Astrocyte of the cerebellum (primary cell): ENCODE data around the gene KSR1.
A peak's percentile ranks its signal among the peaks of the same experiment; 100 is the strongest.
"Not testable (repeated sequence)": the region's sequence is repeated elsewhere in the genome, so short reads cannot be mapped to it uniquely, and the experiment has no call there.

Experiments
- DNase-seq: peaks from one replicate; pipeline ENCODE4 v3.0.0-alpha.2; 2011; ENCODE audit warnings: low read depth
- H3K4me3 ChIP-seq: 2 replicates; pipeline ENCODE4 v1.5.1; 2011; ENCODE audit warnings: mild to moderate bottlenecking, low read depth, low read length, moderate library complexity
- in situ Hi-C: cut with HindIII; loops from 2 replicates; pipeline ENCODE4 v1.10.0; 2017; ENCODE audit warnings: low sequenced_read_pairs
- TF ChIP-seq, protein P1 (sequence below): IDR thresholded peaks from 2 replicates; pipeline ENCODE4 v1.5.1; 2012; ENCODE audit warnings: low read length, low read depth, moderate library complexity, mild to moderate bottlenecking; ENCODE audit errors: missing control alignments

KSR1 gene

DNA sequence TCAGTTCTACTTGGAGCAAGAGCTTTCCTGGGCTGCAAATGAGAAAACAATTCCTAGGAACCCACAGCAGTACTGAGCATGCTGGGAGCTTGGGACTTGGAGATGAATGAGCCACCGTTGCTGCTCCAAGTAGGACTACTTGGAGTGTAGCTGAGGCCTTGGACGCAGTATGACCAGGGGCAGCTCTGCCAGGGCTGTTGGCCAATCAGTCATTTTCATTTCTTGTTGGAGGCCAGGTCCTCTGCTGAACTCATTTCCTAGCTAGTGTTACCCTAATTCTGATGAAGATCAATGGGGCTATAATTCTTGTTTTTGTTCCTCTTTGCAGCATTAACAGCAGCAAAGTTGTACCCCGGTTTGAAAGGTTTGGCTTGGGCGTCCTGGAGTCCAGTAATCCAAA lies 166.7 kb downstream of the KSR1 start:
- H3K4me3 ChIP-seq, result no peak overlapping the region
- DNase-seq, result no peak
- TF ChIP-seq, protein P1, sequence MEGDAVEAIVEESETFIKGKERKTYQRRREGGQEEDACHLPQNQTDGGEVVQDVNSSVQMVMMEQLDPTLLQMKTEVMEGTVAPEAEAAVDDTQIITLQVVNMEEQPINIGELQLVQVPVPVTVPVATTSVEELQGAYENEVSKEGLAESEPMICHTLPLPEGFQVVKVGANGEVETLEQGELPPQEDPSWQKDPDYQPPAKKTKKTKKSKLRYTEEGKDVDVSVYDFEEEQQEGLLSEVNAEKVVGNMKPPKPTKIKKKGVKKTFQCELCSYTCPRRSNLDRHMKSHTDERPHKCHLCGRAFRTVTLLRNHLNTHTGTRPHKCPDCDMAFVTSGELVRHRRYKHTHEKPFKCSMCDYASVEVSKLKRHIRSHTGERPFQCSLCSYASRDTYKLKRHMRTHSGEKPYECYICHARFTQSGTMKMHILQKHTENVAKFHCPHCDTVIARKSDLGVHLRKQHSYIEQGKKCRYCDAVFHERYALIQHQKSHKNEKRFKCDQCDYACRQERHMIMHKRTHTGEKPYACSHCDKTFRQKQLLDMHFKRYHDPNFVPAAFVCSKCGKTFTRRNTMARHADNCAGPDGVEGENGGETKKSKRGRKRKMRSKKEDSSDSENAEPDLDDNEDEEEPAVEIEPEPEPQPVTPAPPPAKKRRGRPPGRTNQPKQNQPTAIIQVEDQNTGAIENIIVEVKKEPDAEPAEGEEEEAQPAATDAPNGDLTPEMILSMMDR, result no peak
- in situ Hi-C loops, result no loop called here

DNA sequence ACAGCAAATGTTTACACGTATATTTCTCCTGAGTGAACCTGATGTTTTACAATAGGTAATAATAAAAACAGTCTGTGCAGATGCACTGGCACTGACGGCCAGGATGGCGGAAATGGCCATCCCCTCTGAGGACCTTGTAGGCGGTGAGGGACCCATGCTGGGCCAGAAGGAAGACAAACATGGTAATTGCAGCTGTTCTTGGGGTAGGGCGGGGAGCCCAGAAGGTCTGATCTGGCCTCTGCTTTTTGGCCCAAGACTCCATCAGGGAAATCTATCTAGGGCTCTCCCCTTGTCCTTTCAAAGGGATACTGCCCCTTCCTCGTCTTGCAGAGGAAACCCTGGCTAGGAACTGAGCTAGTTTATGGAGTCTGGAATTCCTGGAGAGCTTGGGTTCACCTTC lies 167.4 kb downstream of the KSR1 start:
- no peak overlapping the region for H3K4me3 ChIP-seq
- no peak for DNase-seq
- in situ Hi-C loops, result no loop called here
- TF ChIP-seq, protein P1, result no peak

DNA sequence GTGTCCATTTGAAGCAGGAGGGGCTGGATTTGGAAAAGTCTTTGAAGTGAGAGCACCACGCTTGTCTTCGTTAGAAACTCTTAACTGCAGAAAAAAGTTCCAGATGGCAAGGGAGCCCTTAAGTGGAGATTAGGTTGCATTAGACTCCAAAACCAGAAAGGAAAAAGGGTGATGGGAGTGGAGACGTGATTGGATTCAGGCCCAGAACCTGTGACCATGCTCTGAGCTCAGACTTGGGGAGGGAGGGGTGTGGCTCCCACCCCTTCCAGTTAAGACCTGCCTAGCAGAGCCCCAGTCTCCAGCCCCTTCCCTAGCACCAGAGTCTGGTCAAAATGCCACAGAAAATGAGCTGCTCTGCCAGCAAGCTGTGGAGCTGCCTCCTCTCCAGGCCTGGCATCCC lies 168.3 kb downstream of the KSR1 start:
- in situ Hi-C loops, result no loop called here
- TF ChIP-seq, protein P1, result no peak
- H3K4me3 ChIP-seq, result no peak overlapping the region
- DNase-seq, result no peak

DNA sequence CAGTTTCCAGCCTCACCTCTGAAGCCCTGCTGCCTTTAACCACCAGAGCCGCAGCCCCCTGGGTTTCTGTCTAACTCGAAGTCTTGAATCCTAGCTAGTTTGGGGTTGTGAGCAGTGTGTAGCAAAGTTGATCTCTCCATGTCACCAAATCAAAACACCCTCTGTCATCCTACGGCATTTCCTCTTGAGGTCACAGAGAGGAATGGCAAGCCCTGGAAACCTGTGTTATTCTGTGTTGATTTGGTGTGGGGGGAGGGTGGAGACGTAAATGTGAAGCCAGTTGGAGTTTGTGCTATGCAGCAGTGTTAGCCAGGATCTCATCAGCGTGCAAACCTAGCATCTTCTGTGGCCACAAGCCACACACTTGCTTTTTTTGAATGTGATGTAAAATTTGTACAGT lies 169.6 kb downstream of the KSR1 start:
- TF ChIP-seq, protein P1, result no peak
- DNase-seq, result no peak
- in situ Hi-C loops, result no loop called here
- H3K4me3 ChIP-seq, result no peak overlapping the region

DNA sequence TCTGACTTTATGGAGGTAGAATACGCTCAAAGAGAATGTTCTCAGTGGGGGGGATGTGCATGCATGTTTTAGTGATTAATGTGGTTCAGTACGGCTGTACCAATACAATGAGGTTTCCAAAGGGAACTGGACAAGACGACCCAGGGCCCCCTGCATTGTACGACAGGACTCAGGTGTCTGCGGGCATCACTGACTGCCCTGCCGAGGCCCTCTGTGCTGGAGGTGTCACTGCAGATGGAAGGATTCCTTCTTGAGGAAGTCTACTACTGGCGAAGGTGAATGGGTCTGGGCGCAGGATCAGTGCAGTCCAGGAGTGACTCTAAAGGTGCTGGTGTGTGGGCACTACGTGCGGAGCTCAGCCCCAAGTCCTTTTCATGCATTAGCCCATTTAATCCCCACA lies 171.3 kb downstream of the KSR1 start:
- TF ChIP-seq, protein P1, result no peak
- no peak overlapping the region for H3K4me3 ChIP-seq
- DNase-seq, result no peak
- in situ Hi-C loops, result no loop called here

DNA sequence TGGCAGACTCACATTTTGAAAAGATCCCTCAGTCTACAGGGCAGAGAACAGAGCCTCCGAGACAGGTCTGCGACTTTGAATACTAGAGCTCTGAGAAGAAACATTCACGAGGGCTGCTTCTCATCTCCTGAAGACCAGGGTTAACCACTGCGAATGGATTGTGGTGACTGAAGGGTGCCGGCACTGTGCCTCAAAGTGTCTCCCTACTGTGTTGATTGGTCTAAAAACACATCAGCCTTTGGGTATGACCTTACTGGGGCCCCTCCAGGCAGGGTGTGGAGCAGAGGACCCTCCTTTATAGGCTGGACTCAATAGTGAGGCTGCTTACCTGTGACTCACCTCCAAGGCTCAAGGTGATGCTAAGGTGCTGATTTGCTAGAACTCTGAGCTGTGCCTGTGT lies 172.1 kb downstream of the KSR1 start:
- H3K4me3 ChIP-seq, result no peak overlapping the region
- DNase-seq, result no peak
- in situ Hi-C loops, result no loop called here
- TF ChIP-seq, protein P1, result no peak

DNA sequence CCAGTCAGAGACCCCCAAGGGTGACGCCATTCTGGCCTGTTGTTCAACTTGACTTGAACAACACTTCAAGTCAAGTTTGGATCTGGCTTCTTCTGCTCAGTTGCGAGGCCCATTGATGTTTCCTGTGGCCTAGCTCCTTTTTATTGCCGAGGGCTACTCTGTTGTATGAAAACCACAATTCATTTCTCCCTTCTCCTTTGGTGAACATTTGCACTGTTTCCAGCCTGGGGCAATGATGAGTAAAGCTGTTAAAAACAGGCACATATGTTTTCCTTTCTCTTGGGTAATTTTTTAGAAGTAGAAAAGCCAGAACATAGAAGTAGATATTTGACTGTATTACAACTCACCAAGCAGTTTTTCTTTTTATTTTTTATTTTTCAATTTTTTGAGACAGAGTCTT lies 173.0 kb downstream of the KSR1 start:
- in situ Hi-C loops, H3K4me3 ChIP-seq: not testable (repeated sequence)
- DNase-seq, result peak; percentile 49
